GM19238 (cell line): Measurements from ENCODE around the gene CCL2.
"Not testable (repeated sequence)": the region's sequence is repeated elsewhere in the genome, so short reads cannot be mapped to it uniquely, and the experiment has no call there.

Experiments
- DNase-seq: peaks from one replicate; pipeline ENCODE4 v3.0.0; 2011; ENCODE audit warnings: low spot score; ENCODE audit not compliant: insufficient read length

Gene CCL2

GRCh38 chr17:34254651-34255380 lies at the start of gene CCL2:
TSS of gene CCL2 (plus strand) at chr17:34255285. CDS start at chr17:34255350, 65 bp downstream.
- no peak for DNase-seq

- no peak for DNase-seq
Measured at GRCh38 chr17:34205401-34205800, 49.7 kb upstream of the CCL2 start.

GRCh38 chr17:34206569-34206968 lies 48.5 kb upstream of the CCL2 start:
- no peak for DNase-seq

- DNase-seq, result no peak
Measured at GRCh38 chr17:34207572-34207971, 47.5 kb upstream of the CCL2 start.

- DNase-seq, result no peak
Measured at GRCh38 chr17:34218748-34219147, 36.3 kb upstream of the CCL2 start.

- no peak for DNase-seq
Measured at GRCh38 chr17:34219405-34219804, 35.7 kb upstream of the CCL2 start.

- DNase-seq, result no peak
Measured at GRCh38 chr17:34220045-34220751, 34.9 kb upstream of the CCL2 start.

- DNase-seq, result no peak
Measured at GRCh38 chr17:34220752-34221395, 34.2 kb upstream of the CCL2 start.

- no peak for DNase-seq
Measured at GRCh38 chr17:34221411-34221810, 33.7 kb upstream of the CCL2 start.

GRCh38 chr17:34222722-34223497 lies 32.2 kb upstream of the CCL2 start:
- no peak for DNase-seq

GRCh38 chr17:34225046-34225445 lies 30.0 kb upstream of the CCL2 start:
- no peak for DNase-seq

- no peak for DNase-seq
Measured at GRCh38 chr17:34226011-34226743, 28.9 kb upstream of the CCL2 start.

GRCh38 chr17:34226744-34227034 lies 28.4 kb upstream of the CCL2 start:
- DNase-seq, result no peak

GRCh38 chr17:34227293-34227692 lies 27.8 kb upstream of the CCL2 start:
- DNase-seq, result not testable (repeated sequence)

- no peak for DNase-seq
Measured at GRCh38 chr17:34227707-34228106, 27.4 kb upstream of the CCL2 start.

- DNase-seq, result no peak
Measured at GRCh38 chr17:34228781-34229180, 26.3 kb upstream of the CCL2 start.

GRCh38 chr17:34230342-34230741 lies 24.7 kb upstream of the CCL2 start:
- no peak for DNase-seq

GRCh38 chr17:34234616-34235015 lies 20.5 kb upstream of the CCL2 start:
- DNase-seq, result no peak

- no peak for DNase-seq
Measured at GRCh38 chr17:34235389-34236028, 19.6 kb upstream of the CCL2 start.

- no peak for DNase-seq
Measured at GRCh38 chr17:34236281-34236892, 18.7 kb upstream of the CCL2 start.
